Measurements from ENCODE around the gene FYTTD1.

The FYTTD1 gene

DNA sequence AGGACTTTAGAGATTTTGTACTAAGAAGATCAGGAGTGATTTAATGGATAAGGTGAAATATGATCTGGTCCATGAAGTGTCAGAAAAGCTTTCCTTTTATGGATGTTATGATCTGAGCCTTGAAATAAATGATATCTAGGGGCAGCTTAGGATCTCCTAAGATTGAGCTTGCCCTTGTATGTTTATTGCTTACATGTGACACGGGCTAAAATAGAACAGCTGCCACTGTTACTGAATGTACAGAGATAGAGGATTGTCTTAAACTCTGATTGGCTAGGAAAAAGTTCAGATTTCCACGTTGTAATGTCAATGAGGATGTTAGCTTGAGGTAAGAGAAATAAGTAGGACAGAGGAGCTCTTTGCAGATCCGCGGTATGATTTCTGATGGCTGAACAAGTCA is 8.8 kb downstream of the FYTTD1 start:
- no peak for DNase-seq (ENCODE audit: low read depth in 2 of 2)
- H3K4me3 ChIP-seq (replicated peaks in 1 of 2; ENCODE audit: low read depth in 2 of 2, low read length in 2 of 2), result no peak overlapping the region
- TF ChIP-seq CTCF (IDR thresholded peaks at IDR 0.05; ENCODE audit: low read depth, low read length), result no peak

- no peak overlapping the region for H3K4me3 ChIP-seq (replicated peaks in 1 of 2; ENCODE audit: low read depth in 2 of 2, low read length in 2 of 2)
- no peak for TF ChIP-seq CTCF (IDR thresholded peaks at IDR 0.05; ENCODE audit: low read depth, low read length)
- DNase-seq (ENCODE audit: low read depth in 2 of 2), result no peak
Measured at GRCh38 chr3:197761784-197762183, 12.1 kb downstream of the FYTTD1 start.

GRCh38 chr3:197775317-197775716 is 25.6 kb downstream of the FYTTD1 start:
- no peak for DNase-seq (ENCODE audit: low read depth in 2 of 2)
- no peak for TF ChIP-seq CTCF (IDR thresholded peaks at IDR 0.05; ENCODE audit: low read depth, low read length)
- no peak overlapping the region for H3K4me3 ChIP-seq (replicated peaks in 1 of 2; ENCODE audit: low read depth in 2 of 2, low read length in 2 of 2)

GRCh38 chr3:197782230-197782629 is 32.5 kb downstream of the FYTTD1 start:
- no peak for DNase-seq (ENCODE audit: low read depth in 2 of 2)
- TF ChIP-seq CTCF (IDR thresholded peaks at IDR 0.05; ENCODE audit: low read depth, low read length), result no peak
- H3K4me3 ChIP-seq (replicated peaks in 1 of 2; ENCODE audit: low read depth in 2 of 2, low read length in 2 of 2), result no peak overlapping the region

DNA sequence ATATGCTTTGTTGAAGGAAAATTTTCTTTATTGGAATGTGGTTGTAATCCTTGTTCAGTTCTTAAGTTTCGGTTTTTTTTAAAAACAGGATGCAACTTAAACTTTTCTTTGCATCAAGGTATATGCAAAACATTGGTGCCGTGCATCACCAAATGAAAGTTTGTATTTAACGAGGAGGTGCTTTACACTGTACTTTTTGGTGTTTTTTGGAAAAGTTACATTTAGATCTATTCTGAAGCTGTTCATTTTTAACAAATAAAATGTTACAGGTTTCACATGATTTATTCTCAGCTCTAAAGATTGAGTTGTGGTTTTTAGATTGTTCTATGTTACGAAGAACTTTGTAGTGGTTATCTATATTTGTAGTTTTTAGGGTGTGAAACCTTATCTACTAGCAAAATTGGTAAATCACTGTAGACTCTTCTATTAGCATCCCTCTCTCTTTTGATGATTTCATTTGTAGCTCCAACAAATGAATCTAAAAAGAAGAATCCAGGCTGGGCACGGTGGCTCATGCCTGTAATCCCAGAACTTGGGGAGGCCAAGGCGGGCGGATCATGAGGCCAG is 34.4 kb downstream of the FYTTD1 start:
- no peak overlapping the region for H3K4me3 ChIP-seq (replicated peaks in 1 of 2; ENCODE audit: low read depth in 2 of 2, low read length in 2 of 2)
- TF ChIP-seq CTCF (IDR thresholded peaks at IDR 0.05; ENCODE audit: low read depth, low read length), result no peak
- no peak for DNase-seq (ENCODE audit: low read depth in 2 of 2)

GRCh38 chr3:197787412-197787811 is 37.7 kb downstream of the FYTTD1 start:
- TF ChIP-seq CTCF (IDR thresholded peaks at IDR 0.05; ENCODE audit: low read depth, low read length), result no peak

DNA sequence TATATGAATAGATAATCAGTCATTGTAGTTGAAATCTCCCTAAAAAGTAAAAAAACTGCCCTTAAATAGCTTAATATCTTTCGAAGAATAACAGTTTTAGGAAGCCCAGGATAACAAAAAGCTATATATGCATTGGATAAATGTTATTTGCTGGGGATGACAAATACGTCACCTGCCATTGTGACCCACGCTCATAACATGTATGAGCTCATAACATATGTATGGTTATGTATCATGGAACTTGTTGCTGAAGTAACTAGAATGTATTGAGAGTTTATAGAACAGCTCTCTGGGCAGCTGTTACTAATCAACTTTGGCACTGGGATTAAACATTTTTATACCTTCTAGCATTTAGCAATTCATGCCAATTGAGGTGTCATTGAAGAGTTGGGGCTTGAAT is 39.6 kb downstream of the FYTTD1 start:
- no peak overlapping the region for H3K4me3 ChIP-seq (replicated peaks in 1 of 2; ENCODE audit: low read depth in 2 of 2, low read length in 2 of 2)
- DNase-seq (ENCODE audit: low read depth in 2 of 2), result no peak
- TF ChIP-seq CTCF (IDR thresholded peaks at IDR 0.05; ENCODE audit: low read depth, low read length), result no peak

More at GRCh38 chr3:197787412-197787811, 37.7 kb downstream of the FYTTD1 start:
- H3K4me3 ChIP-seq (replicated peaks in 1 of 2; ENCODE audit: low read depth in 2 of 2, low read length in 2 of 2), result no peak overlapping the region
- no peak for DNase-seq (ENCODE audit: low read depth in 2 of 2)

Data from cardiac fibroblast (primary cell).